Muscle layer of duodenum (tissue), 2 donors: ENCODE measurements around the gene DPYSL5.
"Not testable (repeated sequence)": the region's sequence is repeated elsewhere in the genome, so short reads cannot be mapped to it uniquely, and the experiment has no call there.

Source experiments
- H3K27ac ChIP-seq: one replicate; pipeline ENCODE4 v1.7.0; 2013; ENCODE audit warnings: mild to moderate bottlenecking, low read length
- H3K27me3 ChIP-seq: one replicate; pipeline ENCODE4 v1.7.0; 2013; ENCODE audit warnings: low read depth, mild to moderate bottlenecking, control low read depth, low read length
- H3K36me3 ChIP-seq, 2 donors: one replicate each; pipeline ENCODE4 v1.7.0; 2013; ENCODE audit warnings: low read length in 2 of 2, control low read depth in 1 of 2, mild to moderate bottlenecking in 1 of 2; ENCODE audit not compliant: insufficient read depth in 2 of 2, control insufficient read depth in 1 of 2
- H3K4me1 ChIP-seq, 2 donors: one replicate each; pipeline ENCODE4 v1.7.0; 2013; ENCODE audit warnings: low read length in 2 of 2, mild to moderate bottlenecking in 2 of 2, control low read depth in 1 of 2, moderate library complexity in 1 of 2; ENCODE audit not compliant: insufficient read depth in 2 of 2, control insufficient read depth in 1 of 2
- H3K4me3 ChIP-seq, 2 donors: one replicate each; pipeline ENCODE4 v1.7.0; 2013; ENCODE audit warnings: low read length in 2 of 2, low read depth in 1 of 2, mild to moderate bottlenecking in 1 of 2
- H3K9me3 ChIP-seq, 2 donors: one replicate each; pipeline ENCODE4 v1.7.0; 2013; ENCODE audit warnings: low read length in 2 of 2, control low read depth in 1 of 2, mild to moderate bottlenecking in 1 of 2; ENCODE audit not compliant: control insufficient read depth in 1 of 2
- donor health status: healthy.

The DPYSL5 gene

DNA sequence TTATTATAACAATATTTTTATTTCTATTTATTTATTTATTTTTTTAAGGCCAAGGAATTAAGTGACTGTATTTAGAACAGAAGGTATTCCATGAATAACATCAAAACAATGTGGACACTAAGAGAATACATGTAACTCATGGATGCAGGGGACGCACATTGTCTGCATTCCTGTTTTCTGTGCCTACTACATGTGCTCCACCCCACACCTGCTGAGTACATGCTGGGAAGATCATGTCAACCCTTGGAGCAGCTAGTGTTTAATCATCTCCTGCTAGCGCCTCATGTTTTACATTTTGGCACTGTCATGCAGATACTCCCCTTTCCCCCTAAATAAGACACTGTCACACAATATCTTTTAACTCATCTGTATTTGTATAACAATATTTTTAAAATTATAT is 29.3 kb downstream of the DPYSL5 start:
- Histone ChIP-seq H3K4me3 (no peak overlapping the region), H3K36me3 (no peaks in the 10 kb centered on the region), H3K4me1 (no peaks in the 10 kb centered on the region), H3K27ac (no peak overlapping the region), H3K9me3 (no peaks in the 10 kb centered on the region), H3K27me3 (no peaks in the 10 kb centered on the region)

DNA sequence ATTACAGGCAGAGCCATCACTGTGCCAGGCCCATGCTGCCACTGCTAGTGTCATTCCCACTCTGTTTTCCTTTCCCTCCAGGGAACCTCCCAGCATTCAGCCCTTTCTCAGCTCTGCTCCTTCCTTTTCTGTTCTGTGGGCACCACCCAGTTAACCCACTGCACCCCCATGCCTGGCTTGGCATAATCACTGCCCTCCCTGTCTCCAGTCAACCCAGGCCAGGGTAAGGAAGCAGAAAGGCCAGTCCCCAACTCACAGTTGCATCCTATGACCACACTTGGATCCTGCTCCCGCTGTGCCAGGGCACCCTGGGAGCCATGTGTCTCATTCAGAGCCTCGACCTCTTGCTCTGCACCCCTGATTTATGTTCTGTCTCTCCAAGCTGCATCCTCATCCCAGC is 32.2 kb downstream of the DPYSL5 start:
- H3K9me3 ChIP-seq: no peaks in the 10 kb centered on the region
- H3K4me1 ChIP-seq: no peaks in the 10 kb centered on the region
- H3K4me3 ChIP-seq: no peak overlapping the region
- H3K27ac ChIP-seq: no peak overlapping the region
- no peaks in the 10 kb centered on the region for H3K27me3 ChIP-seq
- H3K36me3 ChIP-seq: no peaks in the 10 kb centered on the region

DNA sequence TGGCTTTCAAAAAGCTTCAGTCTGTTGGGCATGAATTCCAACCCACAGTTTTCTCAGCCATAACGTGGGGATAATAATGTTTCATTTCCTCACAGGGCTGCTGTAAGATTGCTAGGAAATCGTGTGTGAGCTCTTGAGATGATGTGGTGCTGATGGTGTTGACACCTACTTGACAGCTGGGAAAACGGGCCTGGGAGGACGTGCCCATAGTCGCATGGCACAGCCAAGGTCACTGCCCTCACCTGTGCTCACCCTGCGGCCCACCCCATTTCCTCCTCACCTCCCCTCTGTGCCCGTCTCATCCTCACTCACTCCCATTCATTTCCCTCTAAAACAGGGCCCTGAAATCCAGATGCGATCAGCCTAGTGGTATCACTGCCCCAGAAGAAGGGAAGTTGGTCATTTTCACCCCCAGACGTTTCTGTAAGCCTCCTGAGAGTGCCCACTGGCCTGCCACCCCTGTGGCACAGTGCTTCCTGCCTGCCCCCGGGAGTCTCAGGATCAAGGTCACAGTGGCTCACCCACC is 33.0 kb downstream of the DPYSL5 start:
- H3K9me3 ChIP-seq: no peaks in the 10 kb centered on the region
- H3K4me1 ChIP-seq: no peaks in the 10 kb centered on the region
- H3K4me3 ChIP-seq: no peak overlapping the region
- no peaks in the 10 kb centered on the region for H3K36me3 ChIP-seq
- H3K27ac ChIP-seq: no peak overlapping the region
- H3K27me3 ChIP-seq: no peaks in the 10 kb centered on the region

DNA sequence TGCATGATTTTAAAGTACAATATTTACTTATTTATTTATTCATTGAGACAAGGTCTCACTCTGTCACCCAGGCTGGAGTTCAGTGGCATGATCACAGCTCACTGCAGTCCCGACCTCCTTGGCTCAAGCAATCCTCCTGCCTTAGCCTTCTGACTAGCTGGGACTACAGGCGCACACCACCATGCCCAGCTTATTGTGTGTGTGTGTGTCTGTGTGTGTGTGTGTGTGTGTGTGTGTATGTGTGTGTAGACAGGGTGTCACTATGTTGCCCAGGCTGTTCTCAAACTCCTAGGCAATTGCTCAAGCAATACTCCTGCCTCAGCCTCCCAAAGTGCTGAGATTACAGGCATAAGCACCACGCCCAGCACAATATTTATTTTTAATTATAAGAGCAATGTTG is 34.3 kb downstream of the DPYSL5 start:
- not testable (repeated sequence) for H3K4me1 ChIP-seq, H3K4me3 ChIP-seq, H3K36me3 ChIP-seq, H3K27me3 ChIP-seq, H3K27ac ChIP-seq, H3K9me3 ChIP-seq

DNA sequence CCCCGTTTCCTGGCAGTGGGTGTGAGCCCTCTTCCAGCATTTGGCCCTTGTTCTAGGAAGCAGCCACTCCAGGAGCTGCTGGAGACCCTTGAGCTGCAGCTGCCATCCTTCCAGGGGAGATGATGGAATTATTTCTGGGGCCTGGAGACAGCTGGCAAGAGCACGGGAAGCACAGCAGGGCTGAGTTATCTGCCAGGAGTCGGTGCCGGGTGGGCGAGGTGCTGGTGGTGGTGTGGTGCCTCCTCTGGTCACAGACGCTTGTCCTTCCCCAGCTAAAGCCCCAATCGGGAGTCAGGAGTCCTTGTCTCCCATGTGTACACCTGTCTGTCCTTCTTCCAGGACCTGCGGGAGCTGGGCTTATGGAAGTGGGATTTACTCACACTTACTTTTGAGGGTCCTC is 36.0 kb downstream of the DPYSL5 start:
- no peaks in the 10 kb centered on the region for H3K4me1 ChIP-seq
- H3K36me3 ChIP-seq: no peaks in the 10 kb centered on the region
- H3K9me3 ChIP-seq: no peaks in the 10 kb centered on the region
- H3K27me3 ChIP-seq: no peaks in the 10 kb centered on the region
- H3K27ac ChIP-seq: no peak overlapping the region
- H3K4me3 ChIP-seq: no peak overlapping the region

DNA sequence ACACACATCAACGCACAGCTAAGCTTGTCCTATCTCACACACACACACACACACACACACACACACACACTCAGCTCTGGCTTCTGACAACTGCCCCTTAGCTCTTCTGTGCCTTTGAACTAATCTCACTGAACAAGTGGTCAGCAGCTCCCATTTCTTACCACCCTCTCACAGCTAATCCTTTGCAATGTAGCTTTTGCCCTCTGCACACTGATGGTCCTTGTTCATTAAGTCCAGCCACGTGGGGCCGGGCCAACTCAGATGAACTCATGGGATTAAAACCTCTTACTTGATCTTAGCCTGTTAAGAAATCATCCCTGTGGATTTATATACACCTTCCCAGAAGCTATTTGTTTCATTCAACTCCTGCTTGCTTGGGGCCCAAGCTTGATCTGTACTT is 36.6 kb downstream of the DPYSL5 start:
- no peaks in the 10 kb centered on the region for H3K9me3 ChIP-seq

DNA sequence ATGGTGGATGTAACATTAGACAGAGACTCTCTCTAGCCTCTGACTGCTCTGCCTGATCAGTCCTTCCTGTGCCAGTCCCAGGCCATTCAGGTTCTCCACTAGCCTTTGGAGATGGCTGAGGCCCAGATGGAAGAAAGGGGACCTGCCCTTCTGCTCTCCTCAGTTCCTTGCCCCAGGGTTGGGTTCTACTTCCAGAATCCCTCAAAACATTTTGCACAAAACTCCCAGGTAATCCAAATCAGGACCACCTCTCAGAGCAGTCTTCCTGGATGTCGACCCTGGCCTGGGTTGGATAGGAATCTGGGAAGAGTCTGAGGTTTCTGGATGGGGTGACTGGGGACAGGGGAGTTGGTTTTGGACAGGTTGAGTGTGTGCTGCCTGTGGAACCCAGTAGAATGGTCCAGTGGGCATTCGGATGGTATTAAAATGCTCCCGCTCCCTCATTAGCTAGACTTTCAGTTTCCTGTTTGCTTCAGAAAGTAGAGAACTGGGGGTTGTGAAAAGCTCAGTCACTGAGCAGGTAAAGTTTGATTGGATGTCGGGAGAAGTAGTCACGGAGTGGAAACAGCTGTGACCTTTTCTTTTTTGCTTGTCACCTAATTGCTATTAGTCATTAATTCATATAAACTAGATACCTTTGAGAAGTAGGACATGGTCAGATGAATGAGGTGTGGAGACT is 37.9 kb downstream of the DPYSL5 start:
- H3K9me3 ChIP-seq: no peaks in the 10 kb centered on the region
- H3K27ac ChIP-seq: no peak overlapping the region
- H3K36me3 ChIP-seq: no peaks in the 10 kb centered on the region
- H3K4me3 ChIP-seq: no peak overlapping the region
- H3K27me3 ChIP-seq: no peaks in the 10 kb centered on the region
- no peaks in the 10 kb centered on the region for H3K4me1 ChIP-seq

More for the DNA sequence above, 36.6 kb downstream of the DPYSL5 start:
- H3K4me3 ChIP-seq: no peak overlapping the region
- H3K27me3 ChIP-seq: no peaks in the 10 kb centered on the region
- H3K27ac ChIP-seq: no peak overlapping the region
- no peaks in the 10 kb centered on the region for H3K4me1 ChIP-seq
- H3K36me3 ChIP-seq: no peaks in the 10 kb centered on the region

DNA sequence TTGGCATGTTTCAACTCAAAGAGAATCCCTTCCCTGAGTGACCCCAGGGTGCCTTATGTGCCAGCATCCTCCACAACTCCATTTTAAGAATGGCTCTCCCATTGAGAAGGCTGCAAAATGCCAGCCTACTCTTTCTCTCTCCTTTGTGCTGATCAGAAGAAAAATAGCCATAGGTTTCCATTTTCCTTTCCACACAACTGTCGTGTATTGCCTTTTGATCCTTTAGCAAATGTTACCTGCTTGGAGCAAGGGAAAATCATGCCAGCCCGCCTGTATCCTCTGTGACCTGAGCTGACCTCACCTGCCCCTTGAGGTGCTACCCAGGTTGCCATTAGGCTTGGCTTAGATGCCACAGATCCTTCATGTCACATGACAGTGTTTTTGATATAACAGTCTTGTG is 38.8 kb downstream of the DPYSL5 start:
- Histone ChIP-seq H3K27me3 (no peaks in the 10 kb centered on the region), H3K4me3 (no peak overlapping the region), H3K9me3 (no peaks in the 10 kb centered on the region), H3K4me1 (no peaks in the 10 kb centered on the region), H3K27ac (no peak overlapping the region), H3K36me3 (no peaks in the 10 kb centered on the region)

DNA sequence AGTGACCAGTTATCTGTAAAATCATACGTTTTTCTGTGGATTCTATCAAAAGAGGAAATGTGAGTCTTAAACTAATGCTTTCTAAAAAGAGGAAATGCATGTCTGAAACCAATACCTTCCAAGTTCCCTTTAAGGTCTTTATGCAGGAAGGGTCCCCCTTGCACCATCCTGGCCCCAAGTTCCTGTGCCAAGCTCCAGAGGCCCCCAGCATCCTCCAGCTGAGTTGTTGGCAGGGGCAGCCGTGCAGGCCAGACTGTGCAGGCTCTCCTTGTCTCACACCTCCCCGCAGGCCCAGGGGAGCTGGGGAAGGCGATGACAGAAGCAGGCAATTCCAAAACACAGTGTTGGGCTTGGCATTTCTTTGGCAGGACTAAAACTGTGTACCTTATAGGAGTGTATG is 39.2 kb downstream of the DPYSL5 start:
- Histone ChIP-seq H3K9me3 (no peaks in the 10 kb centered on the region), H3K4me3 (no peak overlapping the region), H3K4me1 (no peaks in the 10 kb centered on the region), H3K36me3 (no peaks in the 10 kb centered on the region), H3K27ac (no peak overlapping the region), H3K27me3 (no peaks in the 10 kb centered on the region)

DNA sequence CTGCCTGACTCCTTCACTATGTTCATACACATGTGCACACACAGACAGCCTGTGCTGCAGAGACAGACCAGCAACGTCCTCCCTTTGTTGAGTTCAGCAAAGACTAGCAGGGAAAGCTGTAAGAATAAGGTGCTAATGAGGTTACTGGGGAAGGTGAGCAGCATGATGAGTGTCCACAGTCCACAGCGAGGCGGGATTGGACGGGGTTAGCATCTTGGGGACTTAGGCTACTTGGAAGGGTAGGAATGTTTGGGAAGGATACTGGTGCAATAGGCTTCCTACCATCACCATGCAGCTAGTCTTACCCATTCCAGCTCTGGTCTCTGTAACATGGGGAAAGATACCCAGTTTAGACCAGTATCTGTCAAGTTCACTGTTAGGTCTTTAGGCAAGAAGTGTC is 41.9 kb downstream of the DPYSL5 start:
- Histone ChIP-seq H3K9me3 (no peaks in the 10 kb centered on the region), H3K36me3 (no peaks in the 10 kb centered on the region), H3K4me3 (no peak overlapping the region), H3K27me3 (no peaks in the 10 kb centered on the region), H3K27ac (no peak overlapping the region), H3K4me1 (no peaks in the 10 kb centered on the region)

DNA sequence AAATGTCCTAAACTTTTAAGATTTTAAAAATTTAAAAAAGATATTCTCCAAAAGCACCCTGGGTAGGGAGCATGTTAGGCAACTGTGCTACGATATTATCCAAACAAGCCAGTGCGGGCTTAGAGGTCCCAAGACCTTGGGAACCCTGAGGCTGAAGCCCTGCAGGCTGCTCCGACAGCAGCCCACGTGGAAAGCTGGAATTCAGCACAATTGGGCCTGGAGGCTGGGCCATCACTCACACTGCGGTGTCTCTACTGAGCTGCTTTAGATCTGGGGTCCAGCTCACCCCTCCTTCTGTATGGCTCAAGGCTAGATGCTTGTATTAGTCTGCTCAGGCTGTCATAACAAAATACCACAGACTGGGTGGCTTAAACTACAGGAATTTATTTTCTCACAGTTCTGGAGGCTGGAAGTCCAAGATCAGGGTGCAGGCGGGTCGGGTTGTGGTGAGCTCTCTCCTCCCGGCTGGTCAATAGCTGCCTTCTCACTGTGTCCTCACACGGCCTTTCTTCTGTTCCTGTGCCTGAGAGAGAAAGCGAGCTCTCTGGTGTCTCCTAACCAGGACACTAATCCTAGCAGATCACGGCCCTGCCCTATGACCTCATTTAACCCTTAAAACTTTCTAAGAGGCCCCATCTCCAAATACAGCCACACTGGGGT is 42.5 kb downstream of the DPYSL5 start:
- Histone ChIP-seq H3K4me3 (no peak overlapping the region), H3K27me3 (no peaks in the 10 kb centered on the region), H3K27ac (no peak overlapping the region), H3K9me3 (no peaks in the 10 kb centered on the region), H3K36me3 (no peaks in the 10 kb centered on the region), H3K4me1 (no peaks in the 10 kb centered on the region)

DNA sequence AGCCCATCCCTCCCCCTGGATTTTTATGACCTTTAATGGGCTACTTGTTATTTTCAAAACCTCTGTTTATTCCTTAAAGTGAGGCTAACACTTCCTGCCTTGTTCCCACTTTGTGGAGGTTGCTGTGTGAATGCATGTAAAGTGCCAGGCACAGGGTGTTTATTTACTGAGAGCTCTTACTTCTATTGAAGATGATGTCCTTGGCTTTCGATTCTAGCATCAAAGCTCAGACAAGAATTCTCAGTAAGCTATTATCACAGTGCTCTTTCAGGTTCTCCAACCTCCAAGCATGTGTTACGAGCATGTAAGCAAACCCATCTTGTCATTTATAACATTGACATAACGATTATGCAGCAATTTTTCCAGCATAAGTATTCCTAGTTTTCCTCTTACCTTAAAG is 44.2 kb downstream of the DPYSL5 start:
- H3K4me3 ChIP-seq: no peak overlapping the region
- no peak overlapping the region for H3K27ac ChIP-seq
- no peaks in the 10 kb centered on the region for H3K27me3 ChIP-seq

More for the DNA sequence above, 44.2 kb downstream of the DPYSL5 start:
- no peaks in the 10 kb centered on the region for H3K36me3 ChIP-seq
- no peaks in the 10 kb centered on the region for H3K9me3 ChIP-seq
- no peaks in the 10 kb centered on the region for H3K4me1 ChIP-seq
